IPS-20b (cell line): ENCODE results near the gene GTF2F1.
"Not testable (repeated sequence)": the region's sequence is repeated elsewhere in the genome, so short reads cannot be mapped to it uniquely, and the experiment has no call there.

Source experiments
- H3K27ac ChIP-seq: one replicate; pipeline ENCODE4 v1.5.1; 2013; ENCODE audit warnings: low read length
- H3K27me3 ChIP-seq: 2 replicates; pipeline ENCODE4 v1.6.1; 2013; ENCODE audit warnings: mild to moderate bottlenecking, low read length, inconsistent platforms; ENCODE audit not compliant: insufficient read depth
- H3K36me3 ChIP-seq: 2 replicates; pipeline ENCODE4 v1.6.1; 2013; ENCODE audit warnings: low read depth, mild to moderate bottlenecking, inconsistent platforms, low read length, moderate library complexity; ENCODE audit not compliant: insufficient read depth
- H3K4me1 ChIP-seq: 2 replicates; pipeline ENCODE4 v1.6.1; 2013; ENCODE audit warnings: mild to moderate bottlenecking, control low read depth, inconsistent platforms, low read length, moderate library complexity; ENCODE audit not compliant: insufficient read depth
- H3K4me3 ChIP-seq: 2 replicates; pipeline ENCODE4 v1.5.1; 2013; ENCODE audit warnings: mild to moderate bottlenecking, low read length, inconsistent platforms
- H3K9ac ChIP-seq: 2 replicates; pipeline ENCODE4 v1.6.1; 2013; ENCODE audit warnings: low read depth, mild to moderate bottlenecking, inconsistent platforms, low read length, moderate library complexity
- H3K9me3 ChIP-seq: 2 replicates; pipeline ENCODE4 v1.6.1; 2013; ENCODE audit warnings: mild to moderate bottlenecking, low read depth, low read length, inconsistent platforms; ENCODE audit not compliant: insufficient read depth

Gene GTF2F1, protein sequence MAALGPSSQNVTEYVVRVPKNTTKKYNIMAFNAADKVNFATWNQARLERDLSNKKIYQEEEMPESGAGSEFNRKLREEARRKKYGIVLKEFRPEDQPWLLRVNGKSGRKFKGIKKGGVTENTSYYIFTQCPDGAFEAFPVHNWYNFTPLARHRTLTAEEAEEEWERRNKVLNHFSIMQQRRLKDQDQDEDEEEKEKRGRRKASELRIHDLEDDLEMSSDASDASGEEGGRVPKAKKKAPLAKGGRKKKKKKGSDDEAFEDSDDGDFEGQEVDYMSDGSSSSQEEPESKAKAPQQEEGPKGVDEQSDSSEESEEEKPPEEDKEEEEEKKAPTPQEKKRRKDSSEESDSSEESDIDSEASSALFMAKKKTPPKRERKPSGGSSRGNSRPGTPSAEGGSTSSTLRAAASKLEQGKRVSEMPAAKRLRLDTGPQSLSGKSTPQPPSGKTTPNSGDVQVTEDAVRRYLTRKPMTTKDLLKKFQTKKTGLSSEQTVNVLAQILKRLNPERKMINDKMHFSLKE

DNA sequence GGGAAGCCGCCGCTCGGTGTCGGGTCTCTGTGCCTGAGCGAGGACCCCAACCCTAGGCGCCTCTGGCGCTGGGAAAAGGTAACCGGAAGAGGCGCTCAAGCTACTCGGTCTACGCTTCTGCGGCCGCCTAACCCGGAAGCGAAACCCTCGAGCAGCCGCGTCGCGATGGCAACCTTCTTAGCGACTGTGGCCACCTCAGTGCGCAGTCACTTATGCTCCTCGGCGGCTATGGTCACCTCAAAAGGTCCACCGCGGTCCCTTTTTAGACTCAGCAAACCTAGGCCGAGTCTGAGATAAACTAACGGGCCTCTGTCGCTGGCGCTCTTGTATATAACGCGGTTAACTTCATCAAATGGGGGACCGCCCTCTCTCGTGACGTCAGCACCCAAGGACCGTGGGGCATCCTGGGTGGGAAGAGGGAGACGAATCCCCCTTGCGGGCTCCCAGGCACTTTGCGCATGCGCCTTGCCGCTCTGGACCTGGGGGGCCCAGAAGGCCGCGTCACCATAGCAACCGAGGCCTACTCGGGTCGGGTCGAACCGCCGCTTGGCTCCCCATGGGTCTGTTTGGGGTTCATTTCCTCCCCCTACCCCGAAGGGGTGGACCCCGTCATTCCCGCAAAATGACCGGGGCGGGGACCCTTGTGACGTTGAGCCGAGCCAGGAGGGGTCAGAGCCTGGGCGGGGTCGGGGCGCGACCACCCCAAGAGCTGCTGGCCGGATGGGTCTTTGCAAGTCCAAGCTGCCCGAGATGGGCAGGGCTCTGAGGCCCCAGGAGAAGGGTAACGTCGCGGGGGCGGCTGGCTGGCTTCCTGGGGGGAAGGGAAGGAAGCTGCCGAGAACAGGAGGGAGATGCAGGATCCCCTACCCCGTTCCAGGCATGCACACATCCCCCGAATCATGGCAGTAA, at the start of gene GTF2F1:
TSS of gene GTF2F1 (minus strand) at position 91 of the 909 bp plus-strand sequence. CDS start 169 bp downstream, outside the sequence.
- Histone ChIP-seq H3K36me3 (peaks cover 28% of the 10 kb centered on the region), H3K27ac (peak within 1 kb of the TSS; percentile 22), H3K4me3 (peak within 1 kb of the TSS; percentile 98), H3K4me1 (peaks cover 4% of the 10 kb centered on the region), H3K9me3 (no peaks in the 10 kb centered on the region), H3K27me3 (no peaks in the 10 kb centered on the region), H3K9ac (peak within 1 kb of the TSS; percentile 92)

DNA sequence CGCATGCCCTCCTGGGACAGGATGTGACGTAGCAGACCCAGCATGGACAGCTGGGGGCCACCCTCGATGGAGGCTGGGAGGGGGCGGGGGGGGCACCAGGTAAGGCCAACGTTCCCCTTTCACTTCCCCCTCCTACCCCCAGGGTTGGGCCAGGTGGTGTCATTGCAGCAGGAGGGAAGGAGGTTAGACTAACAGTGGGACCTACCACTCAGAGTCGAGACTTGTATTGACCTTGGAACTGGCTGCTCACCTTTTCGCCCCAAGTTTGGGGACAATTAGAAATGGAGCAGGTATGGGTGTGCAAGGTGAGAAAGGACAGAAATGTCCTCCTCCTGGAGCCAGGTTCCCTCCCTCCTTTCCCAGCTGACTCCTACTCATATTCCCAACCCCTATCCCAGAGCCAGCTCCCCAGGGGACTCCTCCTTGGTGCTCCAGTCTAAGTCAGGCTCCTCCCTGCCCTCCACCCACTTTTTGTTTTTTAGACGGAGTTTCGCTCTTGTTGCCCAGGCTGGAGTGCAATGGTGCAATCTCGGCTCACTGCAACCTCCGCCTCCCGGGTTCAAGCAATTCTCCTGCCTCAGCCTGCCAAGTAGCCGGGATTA, 49.2 kb upstream of the GTF2F1 start:
- Histone ChIP-seq H3K9me3 (no peaks in the 10 kb centered on the region), H3K27ac (no peak overlapping the region), H3K4me3 (no peak overlapping the region), H3K36me3 (no peaks in the 10 kb centered on the region), H3K9ac (no peak overlapping the region), H3K4me1 (no peaks in the 10 kb centered on the region), H3K27me3 (no peaks in the 10 kb centered on the region)

DNA sequence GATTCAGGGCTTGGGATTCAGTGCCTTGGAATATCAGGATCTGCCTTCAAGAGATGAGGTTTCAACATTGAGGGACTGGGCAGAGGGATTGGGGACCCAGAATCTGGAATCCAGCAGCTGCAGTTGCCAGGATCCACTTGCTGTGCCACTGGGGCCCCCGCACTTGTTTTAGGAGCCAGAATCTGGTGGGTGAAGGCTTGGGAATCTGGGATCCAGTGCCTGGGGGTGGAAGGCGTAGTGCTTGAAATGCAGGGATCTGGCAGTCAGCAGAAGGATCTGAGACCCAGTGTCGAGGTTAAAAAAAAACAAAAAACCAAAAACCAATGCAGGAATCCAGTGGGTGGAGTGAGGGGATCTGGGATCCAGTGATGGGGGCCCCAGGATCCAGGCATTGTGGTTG, 47.9 kb upstream of the GTF2F1 start:
- no peak overlapping the region for H3K4me3 ChIP-seq
- no peaks in the 10 kb centered on the region for H3K9me3 ChIP-seq
- no peaks in the 10 kb centered on the region for H3K4me1 ChIP-seq
- no peaks in the 10 kb centered on the region for H3K27me3 ChIP-seq
- H3K36me3 ChIP-seq, result no peaks in the 10 kb centered on the region
- H3K27ac ChIP-seq, result no peak overlapping the region
- H3K9ac ChIP-seq, result no peak overlapping the region

DNA sequence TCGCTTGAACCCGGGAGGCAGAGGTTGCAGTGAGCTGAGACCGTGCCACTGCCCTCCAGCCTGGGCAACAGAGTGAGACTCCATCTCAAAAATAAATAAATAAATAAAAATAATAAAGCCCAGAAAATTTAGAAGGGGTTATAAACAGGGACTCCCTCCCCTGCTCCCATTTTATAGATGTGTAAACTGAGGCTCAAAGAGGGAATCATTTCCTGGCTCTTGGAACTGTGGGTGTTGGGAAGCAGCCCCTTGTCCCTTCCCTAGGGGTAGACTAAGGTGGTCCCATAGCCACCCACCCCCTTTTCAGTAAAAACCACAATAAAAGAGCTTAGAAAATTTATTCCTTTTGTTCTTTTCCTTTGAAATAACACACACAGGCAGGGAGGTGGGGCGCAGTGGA, 46.8 kb upstream of the GTF2F1 start:
- Histone ChIP-seq H3K4me3 (no peak overlapping the region), H3K9ac (no peak overlapping the region), H3K27me3 (no peaks in the 10 kb centered on the region), H3K9me3 (no peaks in the 10 kb centered on the region), H3K4me1 (no peaks in the 10 kb centered on the region), H3K36me3 (no peaks in the 10 kb centered on the region), H3K27ac (no peak overlapping the region)

DNA sequence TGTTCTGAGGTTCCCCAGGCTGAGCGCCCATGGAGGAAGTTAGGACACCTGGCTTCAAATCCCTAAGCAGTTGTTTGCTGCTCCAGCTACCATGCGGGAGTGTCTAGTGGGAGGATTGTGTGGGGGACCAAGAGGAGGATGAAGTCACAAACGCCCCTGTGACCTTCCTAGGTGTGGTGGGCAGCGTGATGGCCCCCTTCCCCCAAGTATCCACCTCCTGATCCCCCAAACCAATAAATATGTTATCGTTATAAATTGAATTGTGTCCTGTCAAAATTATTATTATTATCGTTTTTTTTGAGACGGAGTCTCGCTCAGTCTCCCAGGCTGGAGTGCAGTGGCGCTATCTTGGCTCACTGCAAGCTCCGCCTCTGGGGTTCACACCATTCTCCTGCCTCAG, 40.7 kb upstream of the GTF2F1 start, which contains the start of gene SLC25A41:
TSS of gene SLC25A41 (minus strand) at position 101 of the 400 bp plus-strand sequence. CDS start at position 31, 70 bp downstream.
- Histone ChIP-seq H3K4me3 (no peak within 1 kb of the TSS), H3K9me3 (no peaks in the 10 kb centered on the region), H3K36me3 (no peaks in the 10 kb centered on the region), H3K4me1 (no peaks in the 10 kb centered on the region), H3K27me3 (peaks cover 12% of the 10 kb centered on the region), H3K27ac (no peak within 1 kb of the TSS), H3K9ac (no peak within 1 kb of the TSS)

DNA sequence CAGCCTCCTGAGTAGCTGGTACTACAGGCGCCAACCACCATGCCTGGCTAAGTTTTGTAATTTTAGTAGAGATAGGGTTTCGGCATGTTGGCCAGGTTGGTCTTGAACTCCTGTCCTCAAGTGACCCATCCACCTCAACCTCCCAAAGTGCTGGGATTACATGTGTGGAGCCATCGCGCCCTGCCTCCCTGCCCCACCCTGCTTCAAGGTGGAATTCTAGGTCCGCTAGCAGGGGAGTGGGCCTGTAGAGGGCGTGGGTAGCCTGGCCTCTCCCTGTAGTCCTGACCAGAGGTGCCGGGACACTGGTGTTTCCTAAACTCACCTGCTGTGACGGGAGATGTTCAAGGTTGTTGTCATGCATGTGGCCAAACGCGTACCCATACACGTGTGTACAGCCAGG, 40.2 kb upstream of the GTF2F1 start:
- H3K4me1 ChIP-seq, result no peaks in the 10 kb centered on the region

DNA sequence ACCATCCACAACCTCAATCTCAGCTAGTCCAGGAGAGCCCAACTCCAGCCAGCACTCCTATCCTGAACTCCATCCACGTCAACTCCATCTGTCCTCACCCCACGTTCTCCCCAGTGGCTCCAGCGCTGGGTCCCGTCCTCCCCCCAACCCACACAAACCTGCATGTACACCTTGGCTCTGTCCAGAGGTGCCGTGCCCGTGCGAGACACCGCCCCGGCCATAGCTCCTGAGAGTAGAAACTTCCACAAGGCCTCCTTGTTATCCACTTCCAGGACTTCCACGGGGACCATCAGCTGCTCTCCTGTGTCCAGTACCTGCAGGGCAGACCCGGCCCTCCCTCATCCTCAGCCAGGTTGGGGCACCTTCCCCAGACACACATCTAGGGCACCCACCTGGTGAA, 38.9 kb upstream of the GTF2F1 start:
- H3K27me3 ChIP-seq, result peaks cover 12% of the 10 kb centered on the region
- H3K9ac ChIP-seq, result no peak overlapping the region
- no peaks in the 10 kb centered on the region for H3K36me3 ChIP-seq
- H3K4me3 ChIP-seq, result no peak overlapping the region
- no peaks in the 10 kb centered on the region for H3K4me1 ChIP-seq
- H3K27ac ChIP-seq, result no peak overlapping the region
- no peaks in the 10 kb centered on the region for H3K9me3 ChIP-seq

More for the DNA sequence above, 40.2 kb upstream of the GTF2F1 start:
- Histone ChIP-seq H3K36me3 (no peaks in the 10 kb centered on the region), H3K27me3 (peaks cover 12% of the 10 kb centered on the region), H3K9ac (no peak overlapping the region), H3K27ac (no peak overlapping the region), H3K4me3 (no peak overlapping the region), H3K9me3 (no peaks in the 10 kb centered on the region)

DNA sequence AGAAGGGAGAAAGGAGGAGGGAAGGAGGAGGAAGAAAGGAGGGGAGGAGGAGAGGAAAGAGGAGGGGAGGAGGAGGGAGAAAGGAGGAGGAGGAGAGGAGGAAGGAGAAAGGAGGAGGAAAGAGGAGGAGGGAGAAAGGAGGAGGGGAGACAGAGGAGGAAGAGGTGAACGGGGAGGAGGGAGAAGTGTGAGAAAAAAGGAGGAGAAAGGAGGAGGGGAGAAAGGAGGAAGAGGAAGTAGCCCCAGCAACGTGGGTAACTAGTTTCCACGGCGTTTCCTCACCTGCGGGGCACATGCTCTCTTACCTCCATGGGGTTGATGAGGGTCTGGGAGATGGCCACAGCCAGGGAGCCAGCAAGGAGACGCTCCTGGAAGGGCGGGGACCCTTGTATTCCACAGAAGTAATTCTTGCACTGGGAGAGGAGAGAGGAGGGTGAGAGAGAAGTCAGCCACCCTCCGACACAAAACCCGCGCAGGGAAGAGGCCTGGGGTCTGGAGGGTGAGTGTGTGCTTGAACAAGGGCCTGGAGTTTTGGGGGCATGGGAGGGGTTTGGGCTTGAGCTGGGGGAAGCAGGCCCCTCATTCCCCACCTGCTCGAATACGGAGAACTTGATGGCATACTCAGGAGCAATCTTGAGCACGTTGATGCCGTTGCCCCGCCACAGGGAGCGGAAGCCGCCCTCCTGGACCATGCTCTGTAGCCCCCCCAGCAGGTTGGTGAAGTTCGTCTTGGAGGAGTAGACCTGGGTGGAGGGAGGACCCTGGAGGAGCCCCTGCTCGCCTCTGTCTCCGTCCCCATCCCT, 36.7 kb upstream of the GTF2F1 start:
- H3K9me3 ChIP-seq, result peaks cover 6% of the 10 kb centered on the region; the same call in 1 of the 2 replicates
- no peaks in the 10 kb centered on the region for H3K36me3 ChIP-seq
- no peaks in the 10 kb centered on the region for H3K4me1 ChIP-seq
- H3K27me3 ChIP-seq, result peaks cover 12% of the 10 kb centered on the region
- H3K4me3 ChIP-seq, result no peak overlapping the region
- no peak overlapping the region for H3K9ac ChIP-seq
- no peak overlapping the region for H3K27ac ChIP-seq

DNA sequence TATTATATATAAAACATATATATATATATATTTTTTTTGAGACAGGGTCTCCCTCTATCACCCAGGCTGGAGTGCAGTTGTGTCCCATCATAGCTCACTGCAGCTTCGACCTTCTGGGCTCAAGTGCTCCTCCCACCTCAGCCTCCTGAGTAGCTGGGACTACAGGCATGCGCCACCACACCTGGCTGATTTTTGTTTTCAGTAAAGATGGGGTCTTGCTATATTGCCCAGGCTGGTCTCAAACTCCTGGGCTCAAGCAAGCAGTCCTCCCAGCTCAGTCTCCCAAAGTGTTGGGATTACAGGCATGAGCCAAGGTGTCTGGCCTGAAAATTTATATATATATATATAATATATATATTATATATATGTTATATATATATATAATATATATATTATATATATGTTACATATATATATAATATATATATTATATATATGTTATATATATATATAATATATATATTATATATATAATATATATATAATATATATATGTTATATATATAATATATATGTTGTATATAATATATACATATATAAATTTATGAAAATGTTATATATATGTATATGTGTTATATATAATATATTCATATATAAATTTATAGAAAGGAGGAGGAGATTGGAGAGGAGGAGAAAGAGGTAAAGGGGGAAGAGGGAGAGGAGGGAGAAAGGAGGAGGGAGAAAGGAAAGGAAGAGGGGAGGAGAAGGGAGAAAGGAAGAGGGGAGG, 35.9 kb upstream of the GTF2F1 start:
- H3K27me3 ChIP-seq, result peaks cover 12% of the 10 kb centered on the region
- not testable (repeated sequence) for H3K9ac ChIP-seq, H3K36me3 ChIP-seq, H3K4me3 ChIP-seq, H3K9me3 ChIP-seq, H3K27ac ChIP-seq, H3K4me1 ChIP-seq

DNA sequence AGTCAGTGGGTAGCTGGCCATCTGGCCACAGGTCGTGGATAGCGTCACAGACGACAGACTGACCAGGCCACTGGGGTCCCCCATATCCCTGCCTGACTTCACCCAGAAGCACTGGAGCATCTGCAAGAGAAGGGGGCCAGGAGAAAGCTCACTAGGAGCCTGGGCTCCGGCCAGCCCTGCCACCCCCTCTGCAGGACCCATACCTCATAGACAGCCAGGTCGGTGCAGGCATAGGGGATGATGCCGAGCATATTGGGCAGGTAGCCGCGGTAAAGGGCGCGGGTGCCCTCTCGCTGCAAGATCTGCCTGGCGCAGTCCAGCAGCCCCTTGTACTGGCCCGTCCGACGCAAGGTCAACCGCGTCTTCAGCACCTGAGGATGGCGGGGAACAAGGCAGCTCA, 34.2 kb upstream of the GTF2F1 start:
- 0 out of 2 replicates have a peak, but pooled peaks cover 2% of the 10 kb centered on the region for H3K4me1 ChIP-seq
- peaks cover 12% of the 10 kb centered on the region for H3K36me3 ChIP-seq
- no peak overlapping the region for H3K4me3 ChIP-seq
- no peak overlapping the region for H3K27ac ChIP-seq
- peaks cover 6% of the 10 kb centered on the region; the same call in 1 of the 2 replicates for H3K9me3 ChIP-seq
- H3K9ac ChIP-seq, result no peak overlapping the region
- peaks cover 12% of the 10 kb centered on the region for H3K27me3 ChIP-seq
